Neural cell (in vitro differentiated cells): ENCODE data around the gene DAP. TPM values are rescaled to one million over a fixed set of nuclear protein-coding genes. Genes with fewer than 3 reads are reported as not detected.

Experiments
- H2AFZ ChIP-seq: fragments of 200-600, 300-800 bp; sonication (generic), shearing (Covaris generic); 2 replicates; pipeline ENCODE4 v1.6.0; 2014; ENCODE audit warnings: low read depth, mild to moderate bottlenecking, antibody characterized with exemption, low read length, moderate library complexity
- H3F3A ChIP-seq: fragments of 200-600 bp; shearing (Covaris generic); 2 replicates; pipeline ENCODE4 v1.6.1; 2016; ENCODE audit warnings: mild to moderate bottlenecking, moderate library complexity, mixed read lengths, antibody characterized with exemption, low read length; ENCODE audit not compliant: insufficient read depth, poor library complexity, severe bottlenecking
- H3K27ac ChIP-seq: fragments of 200-600, 300-800 bp; sonication (generic), shearing (Covaris generic); 2 replicates; pipeline ENCODE4 v1.5.1; 2014; ENCODE audit warnings: mild to moderate bottlenecking, low read length, moderate library complexity
- H3K27me3 ChIP-seq: fragments of 300-800, 200-600 bp; sonication (generic), shearing (Covaris generic); 2 replicates; pipeline ENCODE4 v1.6.0; 2014; ENCODE audit warnings: mild to moderate bottlenecking, low read depth, low read length, moderate library complexity; ENCODE audit not compliant: insufficient read depth
- H3K36me3 ChIP-seq: fragments of 300-800, 200-600 bp; sonication (generic), shearing (Covaris generic); 2 replicates; pipeline ENCODE4 v1.5.1; 2014; ENCODE audit warnings: mild to moderate bottlenecking, antibody characterized with exemption, low read length, moderate library complexity; ENCODE audit not compliant: insufficient read depth
- H3K4me2 ChIP-seq: fragments of 300-800, 200-600 bp; sonication (generic), shearing (Covaris generic); 2 replicates; pipeline ENCODE4 v1.6.0; 2014; ENCODE audit warnings: mild to moderate bottlenecking, low read length
- H3K4me3 ChIP-seq: fragments of 300-800, 200-600 bp; sonication (generic), shearing (Covaris generic); 2 replicates; pipeline ENCODE4 v1.5.1; 2014; ENCODE audit warnings: mild to moderate bottlenecking, low read length, moderate library complexity
- H3K79me2 ChIP-seq: fragments of 200-600 bp; shearing (Covaris generic); replicated peaks from 2 replicates; pipeline ENCODE4 v1.6.0; 2014; ENCODE audit warnings: mild to moderate bottlenecking, low read length, moderate library complexity; ENCODE audit not compliant: insufficient read depth
- H3K9ac ChIP-seq: fragments of 300-800, 200-600 bp; sonication (generic), shearing (Covaris generic); 2 replicates; pipeline ENCODE4 v1.6.1; 2016; ENCODE audit warnings: mild to moderate bottlenecking, low read length, mixed read lengths
- H3K9me2 ChIP-seq: fragments of 200-600 bp; shearing (Covaris generic); 2 replicates; pipeline ENCODE4 v1.6.1; 2016; ENCODE audit warnings: mild to moderate bottlenecking, low read length, mixed read lengths; ENCODE audit not compliant: insufficient read depth
- H3K9me3 ChIP-seq: fragments of 200-600, 300-800 bp; sonication (generic), shearing (Covaris generic); 2 replicates; pipeline ENCODE4 v1.6.1; 2016; ENCODE audit warnings: mild to moderate bottlenecking, mixed run types, low read length, moderate library complexity, mixed read lengths
- H4K20me1 ChIP-seq: fragments of 200-600 bp; shearing (Covaris generic); 2 replicates; pipeline ENCODE4 v1.6.1; 2016; ENCODE audit warnings: mild to moderate bottlenecking, mixed run types; ENCODE audit not compliant: insufficient read depth
- EP300 ChIP-seq: fragments of 450-650 bp; conservative IDR thresholded peaks from 2 replicates; pipeline ENCODE4 v1.6.1; 2014; ENCODE audit warnings: antibody characterized with exemption, mild to moderate bottlenecking, moderate library complexity; ENCODE audit not compliant: poor library complexity, severe bottlenecking
- EZH2 ChIP-seq: fragments of 200-600, 300-800 bp; shearing (Covaris generic), sonication (generic); IDR thresholded peaks from 2 replicates; pipeline ENCODE4 v1.6.1; 2014; ENCODE audit warnings: antibody characterized with exemption, low read length, borderline replicate concordance, mild to moderate bottlenecking; ENCODE audit not compliant: insufficient read depth, poor library complexity, severe bottlenecking
- MXI1 ChIP-seq: fragments of 450-650 bp; conservative IDR thresholded peaks from 2 replicates; pipeline ENCODE4 v1.6.1; 2014; ENCODE audit warnings: antibody characterized with exemption, mild to moderate bottlenecking; ENCODE audit not compliant: poor library complexity, severe bottlenecking
- POLR2AphosphoS5 ChIP-seq: IDR thresholded peaks from 2 replicates; pipeline ENCODE4 v1.6.1; 2012
- RAD21 ChIP-seq: fragments of 450-650 bp; conservative IDR thresholded peaks from 2 replicates; pipeline ENCODE4 v1.6.1; 2014; ENCODE audit warnings: antibody characterized with exemption, mild to moderate bottlenecking, moderate library complexity
- SMC3 ChIP-seq: fragments of 450-650 bp; conservative IDR thresholded peaks from 2 replicates; pipeline ENCODE4 v1.6.1; 2014; ENCODE audit warnings: antibody characterized with exemption, mild to moderate bottlenecking, moderate library complexity; ENCODE audit not compliant: poor library complexity
- TAF1 ChIP-seq: IDR thresholded peaks from 2 replicates; pipeline ENCODE4 v1.6.1; 2012; ENCODE audit warnings: low read depth
- polyA plus RNA-seq: library from polyadenylated mRNA; depleted of rRNA; stranded (reverse); fragments of >200 nt; gene quantifications from 2 replicates; pipeline ENCODE4 v1.2.3, GENCODE V29; 2014
- TF ChIP-seq, protein P1 (sequence below): IDR thresholded peaks from 2 replicates; pipeline ENCODE4 v1.6.1; 2012; ENCODE audit warnings: borderline replicate concordance
- TF ChIP-seq, protein P2 (sequence below): fragments of 450-650 bp; IDR thresholded peaks from 2 replicates; pipeline ENCODE4 v1.5.1; 2014; ENCODE audit warnings: antibody characterized with exemption, mild to moderate bottlenecking, moderate library complexity; ENCODE audit not compliant: poor library complexity, severe bottlenecking

The DAP gene
- polyA plus RNA-seq, 1 donor from 2014 or later, result 9.3 TPM

GRCh38 chr5:10710513-10711128 lies 50.4 kb downstream of the DAP start:
- Histone ChIP-seq H3K4me3 (no peak overlapping the region), H3K27me3 (no peaks in the 10 kb centered on the region), H3F3A (no peaks in the 10 kb centered on the region), H2AFZ (no peak overlapping the region), H4K20me1 (no peaks in the 10 kb centered on the region), H3K36me3 (no peaks in the 10 kb centered on the region), H3K9me3 (no peaks in the 10 kb centered on the region), H3K27ac (no peak overlapping the region), H3K9me2 (no peaks in the 10 kb centered on the region), H3K79me2 (no peaks in the 10 kb centered on the region), H3K4me2 (no peak overlapping the region), H3K9ac (no peak overlapping the region)
- TF ChIP-seq EP300 (no peak), SMC3 (no peak), TAF1 (no peak), RAD21 (no peak), EZH2 (no peak), POLR2AphosphoS5 (no peak), MXI1 (no peak)
- TF ChIP-seq, protein P1, sequence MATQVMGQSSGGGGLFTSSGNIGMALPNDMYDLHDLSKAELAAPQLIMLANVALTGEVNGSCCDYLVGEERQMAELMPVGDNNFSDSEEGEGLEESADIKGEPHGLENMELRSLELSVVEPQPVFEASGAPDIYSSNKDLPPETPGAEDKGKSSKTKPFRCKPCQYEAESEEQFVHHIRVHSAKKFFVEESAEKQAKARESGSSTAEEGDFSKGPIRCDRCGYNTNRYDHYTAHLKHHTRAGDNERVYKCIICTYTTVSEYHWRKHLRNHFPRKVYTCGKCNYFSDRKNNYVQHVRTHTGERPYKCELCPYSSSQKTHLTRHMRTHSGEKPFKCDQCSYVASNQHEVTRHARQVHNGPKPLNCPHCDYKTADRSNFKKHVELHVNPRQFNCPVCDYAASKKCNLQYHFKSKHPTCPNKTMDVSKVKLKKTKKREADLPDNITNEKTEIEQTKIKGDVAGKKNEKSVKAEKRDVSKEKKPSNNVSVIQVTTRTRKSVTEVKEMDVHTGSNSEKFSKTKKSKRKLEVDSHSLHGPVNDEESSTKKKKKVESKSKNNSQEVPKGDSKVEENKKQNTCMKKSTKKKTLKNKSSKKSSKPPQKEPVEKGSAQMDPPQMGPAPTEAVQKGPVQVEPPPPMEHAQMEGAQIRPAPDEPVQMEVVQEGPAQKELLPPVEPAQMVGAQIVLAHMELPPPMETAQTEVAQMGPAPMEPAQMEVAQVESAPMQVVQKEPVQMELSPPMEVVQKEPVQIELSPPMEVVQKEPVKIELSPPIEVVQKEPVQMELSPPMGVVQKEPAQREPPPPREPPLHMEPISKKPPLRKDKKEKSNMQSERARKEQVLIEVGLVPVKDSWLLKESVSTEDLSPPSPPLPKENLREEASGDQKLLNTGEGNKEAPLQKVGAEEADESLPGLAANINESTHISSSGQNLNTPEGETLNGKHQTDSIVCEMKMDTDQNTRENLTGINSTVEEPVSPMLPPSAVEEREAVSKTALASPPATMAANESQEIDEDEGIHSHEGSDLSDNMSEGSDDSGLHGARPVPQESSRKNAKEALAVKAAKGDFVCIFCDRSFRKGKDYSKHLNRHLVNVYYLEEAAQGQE, result no peak
- TF ChIP-seq, protein P2, sequence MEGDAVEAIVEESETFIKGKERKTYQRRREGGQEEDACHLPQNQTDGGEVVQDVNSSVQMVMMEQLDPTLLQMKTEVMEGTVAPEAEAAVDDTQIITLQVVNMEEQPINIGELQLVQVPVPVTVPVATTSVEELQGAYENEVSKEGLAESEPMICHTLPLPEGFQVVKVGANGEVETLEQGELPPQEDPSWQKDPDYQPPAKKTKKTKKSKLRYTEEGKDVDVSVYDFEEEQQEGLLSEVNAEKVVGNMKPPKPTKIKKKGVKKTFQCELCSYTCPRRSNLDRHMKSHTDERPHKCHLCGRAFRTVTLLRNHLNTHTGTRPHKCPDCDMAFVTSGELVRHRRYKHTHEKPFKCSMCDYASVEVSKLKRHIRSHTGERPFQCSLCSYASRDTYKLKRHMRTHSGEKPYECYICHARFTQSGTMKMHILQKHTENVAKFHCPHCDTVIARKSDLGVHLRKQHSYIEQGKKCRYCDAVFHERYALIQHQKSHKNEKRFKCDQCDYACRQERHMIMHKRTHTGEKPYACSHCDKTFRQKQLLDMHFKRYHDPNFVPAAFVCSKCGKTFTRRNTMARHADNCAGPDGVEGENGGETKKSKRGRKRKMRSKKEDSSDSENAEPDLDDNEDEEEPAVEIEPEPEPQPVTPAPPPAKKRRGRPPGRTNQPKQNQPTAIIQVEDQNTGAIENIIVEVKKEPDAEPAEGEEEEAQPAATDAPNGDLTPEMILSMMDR, result no peak

- Histone ChIP-seq H3K9ac (no peak overlapping the region), H3F3A (no peaks in the 10 kb centered on the region), H3K4me2 (no peak overlapping the region), H3K9me3 (no peaks in the 10 kb centered on the region), H3K27ac (no peak overlapping the region), H3K36me3 (no peaks in the 10 kb centered on the region), H3K27me3 (no peaks in the 10 kb centered on the region), H2AFZ (no peak overlapping the region), H3K79me2 (no peaks in the 10 kb centered on the region), H3K9me2 (no peaks in the 10 kb centered on the region), H3K4me3 (no peak overlapping the region), H4K20me1 (no peaks in the 10 kb centered on the region)
- TF ChIP-seq TAF1 (no peak), POLR2AphosphoS5 (no peak), MXI1 (no peak), SMC3 (no peak), RAD21 (no peak), EZH2 (no peak), EP300 (no peak)
- TF ChIP-seq, protein P2, result no peak
- TF ChIP-seq, protein P1, result no peak
Observed at GRCh38 chr5:10709933-10710332, 51.1 kb downstream of the DAP start.
